Stomach (tissue), 9 donors: ENCODE results near the gene DAG1. TPM values are rescaled to one million over a fixed set of nuclear protein-coding genes. Genes with fewer than 3 reads are reported as not detected.
A peak's percentile ranks its signal among the peaks of the same experiment; 100 is the strongest.
"Not testable (repeated sequence)": the region's sequence is repeated elsewhere in the genome, so short reads cannot be mapped to it uniquely, and the experiment has no call there.

Experiments
- DNase-seq, 2 donors: peaks; one replicate each; pipeline versions ENCODE4 v3.0.0 to v3.0.0-alpha.2; 2013 to 2019
- H3K27ac ChIP-seq, 5 donors: fragments of 200-600 bp in 4 of 5; sonication (generic) in 4 of 5; one replicate each; pipeline ENCODE4 v1.5.1; 2013 to 2019; ENCODE audit warnings: mild to moderate bottlenecking in 1 of 5, moderate library complexity in 1 of 5
- H3K27me3 ChIP-seq, 3 donors: fragments of 200-600 bp; sonication (generic); one replicate each; pipeline ENCODE4 v1.5.1; 2017 to 2019; ENCODE audit warnings: mixed run types in 1 of 3
- H3K36me3 ChIP-seq, 4 donors: fragments of 200-600 bp; sonication (generic); 1 replicate in 3 of 4; 2 replicates in 1 of 4; pipeline ENCODE4 v1.5.1; 2016 to 2019
- H3K4me1 ChIP-seq, 4 donors: fragments of 200-600 bp; sonication (generic); one replicate each; pipeline ENCODE4 v1.5.1; 2016 to 2019
- H3K4me3 ChIP-seq, 4 donors: fragments of 200-600 bp; sonication (generic) in 3 of 4; one replicate each; pipeline ENCODE4 v1.5.1; 2016 to 2019; ENCODE audit warnings: mild to moderate bottlenecking in 1 of 4
- H3K9me3 ChIP-seq, 4 donors: fragments of 200-600 bp; sonication (generic); one replicate each; pipeline ENCODE4 v1.5.1; 2016 to 2019
- CTCF ChIP-seq, 7 experiments: fragments of 450-650 bp in 4 of 7; fragments of 200-600 bp in 3 of 7; sonication (generic) in 3 of 7; IDR thresholded peaks; one replicate each; pipeline ENCODE4 v1.5.1; 2016 to 2019; ENCODE audit warnings: antibody characterized with exemption in 7 of 7, control low read depth in 2 of 7, mild to moderate bottlenecking in 1 of 7
- EP300 ChIP-seq: sonication (generic); formaldehyde crosslinking; IDR thresholded peaks from one replicate; pipeline ENCODE4 v1.6.1; 2017; ENCODE audit warnings: antibody characterized with exemption
- POLR2A ChIP-seq, 4 donors: fragments of 450-650 bp; IDR thresholded peaks; one replicate each; pipeline ENCODE4 v1.6.1; 2016; ENCODE audit warnings: antibody characterized with exemption in 4 of 4, control low read depth in 2 of 4, mild to moderate bottlenecking in 1 of 4, moderate library complexity in 1 of 4
- POLR2AphosphoS5 ChIP-seq, 3 donors: sonication (generic); formaldehyde crosslinking; IDR thresholded peaks; one replicate each; pipeline ENCODE4 v1.6.1; 2016; ENCODE audit warnings: antibody characterized with exemption in 3 of 3
- WGBS, 5 donors: extraction: QIAGEN DNeasy Blood & Tissue Kit in 3 of 5; methylation state at CpG; one replicate each; pipeline versions ENCODE4 v1.1.5 to v1.1.7; 2013 to 2018; 5-methylcytosine and 5-hydroxymethylcytosine counted together
- intact Hi-C: fragments of 100-400 bp; cut with DNase I; formaldehyde crosslinking; loops from one replicate; pipeline ENCODE4 v1.15.1; 2023; ENCODE audit warnings: low total_unique reads
- polyA plus RNA-seq, 3 donors: library from polyadenylated mRNA; stranded (reverse); fragments of 200-250 nt; gene quantifications; one replicate each; pipeline ENCODE4 v1.2.3, GENCODE V29; 2013
- total RNA-seq, 5 donors: library from RNA; depleted of rRNA; stranded (reverse); fragments of >200 nt; gene quantifications; one replicate each; pipeline versions ENCODE4 v1.1.0 to v1.2.3, GENCODE V29; 2014 to 2016
- donor health status: healthy with polysubstance abuse.
- donor health status: Bipolar disorder and iron deficiency.
- donor health status: healthy.

The DAG1 gene
- total and polyA plus RNA-seq, 8 donors = 4.1 to 144 (median 31.4) TPM

- Histone ChIP-seq H3K27ac (peak overlapping the region in 2 of 5 donors; percentile 21 to 46), H3K27me3 (no peaks in the 10 kb centered on the region), H3K4me3 (no peak overlapping the region), H3K36me3 (peaks cover 0 to 19% (median 15%) of the 10 kb centered on the region in 4 donors), H3K9me3 (no peaks in the 10 kb centered on the region), H3K4me1 (peaks cover 29 to 56% (median 41%) of the 10 kb centered on the region in 4 donors)
- intact Hi-C loops = no loop called here
- TF ChIP-seq EP300 (no peak), CTCF (IDR thresholded peaks at IDR 0.05) (no peak), POLR2AphosphoS5 (IDR thresholded peaks at IDR 0.05) (no peak), POLR2A (IDR thresholded peaks at IDR 0.05) (no peak)
- DNase-seq = no peak
Measured at GRCh38 chr3:49495023-49495422, 25.0 kb downstream of the DAG1 start.

- H3K27me3 ChIP-seq, H3K4me3 ChIP-seq, intact Hi-C loops, DNase-seq, H3K27ac ChIP-seq, H3K9me3 ChIP-seq: not testable (repeated sequence)
- Histone ChIP-seq H3K4me1 (peaks cover 40 to 73% (median 57%) of the 10 kb centered on the region in 4 donors), H3K36me3 (peaks cover 0 to 13% (median 8%) of the 10 kb centered on the region in 4 donors)
- WGBS, 5 donors = 90 to 99% (median 95%) methylated on average over 4 of the region's 4 CpGs
Measured at GRCh38 chr3:49496845-49497244, 26.8 kb downstream of the DAG1 start.

DNA sequence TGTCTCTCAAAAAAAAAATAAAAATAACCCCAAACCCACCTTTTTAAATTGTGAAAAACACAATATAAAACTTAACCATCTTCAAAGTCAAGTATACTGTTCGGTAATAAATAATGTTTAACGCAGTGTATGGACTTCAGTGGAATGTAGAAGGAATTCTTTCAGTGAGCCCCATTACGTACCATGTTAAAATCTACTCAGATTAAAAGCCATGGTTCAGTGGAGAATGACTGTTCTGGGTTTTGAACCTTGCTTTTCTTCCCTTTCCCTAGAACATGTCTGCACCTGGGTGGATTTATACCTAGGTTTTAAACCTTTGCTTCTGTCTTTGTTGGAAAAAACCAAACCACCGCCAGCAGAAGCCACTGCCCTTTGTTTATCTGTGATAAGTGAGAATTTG, 27.5 kb downstream of the DAG1 start:
- Histone ChIP-seq H3K27me3 (no peaks in the 10 kb centered on the region), H3K4me3 (no peak overlapping the region), H3K36me3 (peaks cover 0 to 11% (median 6%) of the 10 kb centered on the region in 4 donors), H3K27ac (peak overlapping the region in 2 of 5 donors; percentile 2 to 64), H3K9me3 (no peaks in the 10 kb centered on the region), H3K4me1 (peaks cover 40 to 72% (median 57%) of the 10 kb centered on the region in 4 donors)
- intact Hi-C loops = no loop called here
- 72 to 91% (median 75%) methylated on average over 4 of the region's 4 CpGs for whole genome bisulfite sequencing, 5 donors
- DNase-seq = no peak
- TF ChIP-seq POLR2AphosphoS5 (IDR thresholded peaks at IDR 0.05) (no peak), EP300 (no peak), POLR2A (IDR thresholded peaks at IDR 0.05) (no peak), CTCF (IDR thresholded peaks at IDR 0.05) (no peak)

- Histone ChIP-seq H3K4me1 (peaks cover 39 to 67% (median 55%) of the 10 kb centered on the region in 4 donors), H3K27ac (peak overlapping the region in 4 of 5 donors; percentile 2 to 64 (median 26)), H3K9me3 (no peaks in the 10 kb centered on the region), H3K27me3 (no peaks in the 10 kb centered on the region), H3K4me3 (no peak overlapping the region), H3K36me3 (peaks cover 0 to 9% (median 5%) of the 10 kb centered on the region in 4 donors)
- DNase-seq = no peak
- WGBS, 5 donors = 25 to 64% (median 48%) methylated on average over 1 of the region's 1 CpG
- intact Hi-C loops = no loop called here
- TF ChIP-seq POLR2AphosphoS5 (IDR thresholded peaks at IDR 0.05) (no peak), POLR2A (IDR thresholded peaks at IDR 0.05) (no peak), CTCF (IDR thresholded peaks at IDR 0.05) (no peak), EP300 (no peak)
Measured at GRCh38 chr3:49498239-49498638, 28.2 kb downstream of the DAG1 start.

- H3K36me3 ChIP-seq = peaks cover 0 to 7% (median 1%) of the 10 kb centered on the region in 4 donors
- H3K4me3 ChIP-seq = no peak overlapping the region
- peak overlapping the region in 2 of 5 donors; percentile 23 to 54 for H3K27ac ChIP-seq
- no peaks in the 10 kb centered on the region for H3K9me3 ChIP-seq
- no peak for TF ChIP-seq POLR2A (IDR thresholded peaks at IDR 0.05)
- TF ChIP-seq POLR2AphosphoS5 (IDR thresholded peaks at IDR 0.05) = no peak
- no peak for TF ChIP-seq EP300
- no peak for TF ChIP-seq CTCF (IDR thresholded peaks at IDR 0.05)
- no peaks in the 10 kb centered on the region for H3K27me3 ChIP-seq
- DNase-seq = no peak
- WGBS, 5 donors = 64 to 85% (median 76%) methylated on average over 3 of the region's 3 CpGs
- H3K4me1 ChIP-seq = peaks cover 35 to 63% (median 51%) of the 10 kb centered on the region in 4 donors
- intact Hi-C loops = no loop called here
Measured at GRCh38 chr3:49498648-49499047, 28.6 kb downstream of the DAG1 start.
